GM21717 (cell line): Measurements from ENCODE around the gene SDK1.
"Not testable (repeated sequence)": the region's sequence is repeated elsewhere in the genome, so short reads cannot be mapped to it uniquely, and the experiment has no call there.

ENCODE experiments used
- ATAC-seq: cut with Tn5 transposase; IDR thresholded peaks from one replicate; pipeline ENCODE4 v1.9.1; 2021; ENCODE audit warnings: mild to moderate bottlenecking, moderate library complexity; ENCODE audit not compliant: unreplicated experiment

The SDK1 gene

DNA sequence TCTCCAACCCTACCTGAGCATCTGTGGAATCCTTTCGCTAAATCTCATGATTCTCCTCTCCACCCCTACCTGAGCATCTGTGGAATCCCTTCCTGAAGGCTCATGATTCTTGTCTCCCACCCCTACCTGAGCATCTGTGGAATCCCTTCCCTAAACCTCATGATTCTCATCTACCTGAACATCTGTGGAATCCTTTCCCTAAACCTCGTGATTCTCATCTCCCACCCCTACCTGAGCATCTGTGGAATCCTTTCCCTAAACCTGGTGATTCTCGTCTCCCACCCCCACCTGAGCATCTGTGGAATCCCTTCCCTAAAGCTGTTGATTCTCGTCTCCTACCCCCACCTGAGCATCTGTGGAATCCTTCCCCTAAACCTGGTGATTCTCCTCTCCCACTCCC is 342.0 kb downstream of the SDK1 start:
- no peak for ATAC-seq

- no peak for ATAC-seq
Observed at GRCh38 chr7:3648276-3648675, 347.2 kb downstream of the SDK1 start.

DNA sequence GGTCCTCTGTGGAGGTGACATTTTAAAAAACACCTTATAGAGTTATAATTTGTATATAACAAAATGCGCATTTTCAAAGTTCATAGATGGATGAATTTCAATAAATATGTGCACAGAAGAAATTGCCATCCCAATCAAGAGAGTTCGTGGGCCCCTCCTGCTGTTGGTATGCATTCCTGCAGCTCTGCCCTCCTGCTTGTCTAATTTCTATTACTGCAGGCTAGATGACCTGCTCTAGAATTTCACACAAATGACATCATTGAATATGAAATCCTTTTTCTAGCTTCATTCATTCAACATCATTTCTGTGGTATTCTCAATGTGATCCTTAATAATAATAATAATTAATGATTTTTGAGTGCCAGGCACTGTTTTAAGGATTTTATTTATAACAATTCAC is 348.2 kb downstream of the SDK1 start:
- no peak for ATAC-seq

GRCh38 chr7:3649678-3650440 is 348.8 kb downstream of the SDK1 start:
- ATAC-seq = no peak

GRCh38 chr7:3650844-3651243 is 349.8 kb downstream of the SDK1 start:
- ATAC-seq = no peak

- ATAC-seq = no peak
Observed at GRCh38 chr7:3655635-3656034, 354.6 kb downstream of the SDK1 start.

- no peak for ATAC-seq
Observed at GRCh38 chr7:3657206-3657605, 356.2 kb downstream of the SDK1 start.

DNA sequence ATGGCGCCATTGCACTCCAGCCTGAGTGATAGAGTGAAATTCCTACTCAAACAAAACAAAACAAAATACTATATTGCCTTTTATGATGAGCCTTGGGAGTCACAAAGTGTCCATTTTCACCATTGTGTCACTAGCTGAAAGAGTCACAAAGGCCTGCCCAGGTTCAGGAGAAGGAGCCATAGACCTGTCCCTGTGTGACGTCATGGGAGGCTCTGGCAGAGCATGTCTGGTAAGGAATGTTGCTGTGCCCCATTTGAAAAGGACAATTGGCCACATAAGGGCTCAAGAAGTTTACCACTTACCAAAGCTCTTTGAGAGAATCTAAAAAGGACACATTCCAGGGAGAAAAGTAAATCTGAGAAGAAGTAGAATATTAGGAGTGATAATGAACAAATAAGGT is 367.7 kb downstream of the SDK1 start:
- no peak for ATAC-seq

DNA sequence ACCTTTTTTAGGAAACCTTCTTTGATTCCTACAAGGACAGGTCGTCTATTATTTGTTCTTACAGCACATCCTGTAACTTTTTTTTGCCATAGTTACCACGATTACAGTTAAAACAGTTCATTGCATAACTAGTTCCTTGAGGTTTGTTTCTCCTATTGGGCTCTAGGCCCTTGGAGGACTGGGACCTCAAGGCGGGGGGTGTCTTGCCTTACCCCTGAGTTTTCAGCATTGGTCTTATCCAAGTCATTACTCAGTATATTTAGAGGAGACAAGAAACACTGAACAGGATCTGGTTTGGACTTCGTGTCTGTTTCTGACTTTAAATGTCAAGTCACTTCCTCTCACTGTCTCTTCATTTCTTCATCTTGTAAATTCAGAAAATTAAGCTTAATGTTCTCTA is 369.8 kb downstream of the SDK1 start:
- no peak for ATAC-seq

GRCh38 chr7:3673524-3673923 is 372.5 kb downstream of the SDK1 start:
- no peak for ATAC-seq

DNA sequence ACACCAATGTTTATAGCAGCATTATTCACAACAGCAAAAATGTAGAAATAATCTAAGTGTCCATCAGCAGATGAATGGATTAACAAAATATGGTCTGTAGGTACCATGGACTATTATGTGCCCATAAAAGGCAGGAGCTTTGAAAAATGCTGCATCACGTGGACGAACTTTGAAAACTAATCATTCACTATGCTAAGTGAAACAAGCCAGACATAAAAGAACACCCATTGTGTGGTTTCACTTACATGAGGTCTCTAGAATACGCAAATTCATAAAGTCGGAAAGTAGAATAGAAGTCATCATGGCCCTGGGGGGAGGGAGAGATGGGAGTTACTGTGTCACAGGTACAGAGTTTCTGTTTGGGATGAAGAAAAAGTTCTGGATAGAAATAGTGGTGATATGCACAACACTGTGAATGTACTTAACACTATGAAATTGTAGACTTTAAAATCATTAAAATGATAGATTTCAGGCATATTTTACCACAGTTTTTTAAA is 377.3 kb downstream of the SDK1 start:
- no peak for ATAC-seq

DNA sequence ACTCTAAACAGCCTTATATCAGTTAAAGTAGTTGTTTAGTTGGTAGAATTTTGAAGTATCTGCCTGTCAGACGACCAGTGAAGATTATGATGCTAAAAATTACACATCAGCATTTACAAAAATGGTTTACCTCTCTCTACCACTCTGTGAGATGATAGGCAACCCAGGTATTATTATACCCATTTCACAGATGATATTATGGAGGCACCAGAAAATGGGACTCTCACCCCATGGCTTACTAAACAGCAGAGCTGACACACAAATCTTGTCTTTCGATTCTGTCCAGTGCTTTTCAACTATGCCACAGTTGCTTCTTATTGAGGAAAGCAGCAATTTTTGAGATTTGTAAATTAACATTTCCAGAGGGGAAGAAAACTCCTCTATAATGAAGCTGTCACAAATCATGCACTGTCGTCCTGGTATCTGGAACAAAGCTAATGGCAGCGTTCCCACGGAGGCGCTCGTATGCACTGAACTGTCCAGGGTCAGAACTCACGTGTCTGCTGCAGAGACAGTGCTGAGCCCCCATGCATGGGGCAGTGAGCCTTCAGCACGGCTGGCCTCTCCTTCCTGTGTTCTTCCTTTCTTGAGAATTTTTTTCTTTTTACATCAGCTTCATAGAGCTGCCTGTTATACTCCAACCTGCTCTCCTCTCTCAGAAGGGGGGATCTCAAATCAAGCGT is 381.1 kb downstream of the SDK1 start:
- no peak for ATAC-seq

GRCh38 chr7:3683546-3684539 is 382.8 kb downstream of the SDK1 start:
- no peak for ATAC-seq

GRCh38 chr7:3688071-3688470 is 387.0 kb downstream of the SDK1 start:
- no peak for ATAC-seq

DNA sequence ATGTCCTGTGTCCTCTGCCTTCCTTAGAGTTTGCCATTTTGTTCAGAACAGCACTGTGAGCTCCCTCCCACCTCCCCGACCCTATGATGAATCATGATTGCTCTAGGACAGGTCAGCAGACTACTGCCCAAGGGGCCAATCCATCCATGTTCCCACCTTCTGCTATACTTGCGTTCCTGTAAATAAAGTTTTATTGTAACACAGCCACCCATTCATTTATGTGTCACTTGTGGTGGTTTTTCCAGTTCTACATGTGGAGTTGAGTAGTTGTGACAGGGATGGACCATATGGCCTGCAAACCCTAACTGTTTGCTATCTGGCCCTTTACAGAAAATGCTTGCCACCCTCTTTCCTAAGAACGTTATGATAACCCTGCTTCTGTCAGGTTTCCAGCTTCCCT is 387.8 kb downstream of the SDK1 start:
- ATAC-seq = no peak

GRCh38 chr7:3691478-3692158 is 390.6 kb downstream of the SDK1 start:
- ATAC-seq = no peak

DNA sequence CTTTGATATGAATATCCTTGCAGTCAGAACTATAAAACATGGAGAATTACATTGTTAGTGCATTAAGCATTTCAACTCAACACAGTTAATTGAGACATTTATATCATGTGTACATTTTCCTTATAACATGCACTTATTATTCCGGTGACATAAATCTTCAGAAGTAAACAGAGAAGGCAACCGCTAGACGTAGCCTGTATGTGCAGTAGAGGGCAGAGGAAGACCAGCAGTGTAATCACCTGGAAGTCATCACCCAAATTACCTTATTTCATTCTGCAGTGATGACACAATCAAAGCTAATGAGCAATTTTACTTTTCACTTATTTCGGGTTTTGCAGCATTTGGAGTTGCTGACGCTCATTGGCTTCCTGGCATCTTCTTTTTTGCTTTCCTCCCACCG is 394.6 kb downstream of the SDK1 start:
- ATAC-seq = no peak

GRCh38 chr7:3696113-3696512 is 395.1 kb downstream of the SDK1 start:
- no peak for ATAC-seq

GRCh38 chr7:3697472-3697871 is 396.4 kb downstream of the SDK1 start:
- ATAC-seq = no peak

DNA sequence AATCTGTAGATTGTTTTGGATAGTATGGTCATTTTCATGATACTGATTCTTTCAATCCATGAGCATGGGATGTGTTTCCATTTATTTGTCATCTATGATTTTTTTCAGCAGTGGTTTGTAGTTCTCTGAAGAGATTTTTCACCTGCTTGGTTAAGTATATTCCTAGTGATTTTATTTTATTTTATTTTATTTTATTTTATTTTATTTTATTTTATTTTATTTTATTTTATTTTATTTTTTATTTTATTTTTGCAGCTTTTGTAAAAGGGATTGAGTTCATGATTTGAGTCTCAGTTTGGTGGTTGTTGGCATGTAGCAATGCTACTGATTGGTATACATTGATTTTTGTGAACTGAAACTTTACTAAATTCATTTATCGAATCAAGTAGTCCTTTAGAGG is 404.2 kb downstream of the SDK1 start:
- ATAC-seq = no peak

- ATAC-seq = not testable (repeated sequence)
Observed at GRCh38 chr7:3706091-3706490, 405.0 kb downstream of the SDK1 start.
